KMS-11 (cell line): ENCODE results near the gene PAK5.

Source experiments
- H2AFZ ChIP-seq: fragments of 200-600 bp; sonication (generic); 2 replicates; pipeline ENCODE4 v1.6.1; 2016; ENCODE audit warnings: antibody characterized with exemption, mixed run types, low read depth
- H3K27ac ChIP-seq: fragments of 200-600 bp; sonication (generic); 2 replicates; pipeline ENCODE4 v1.6.1; 2016; ENCODE audit warnings: mild to moderate bottlenecking, mixed run types
- H3K27me3 ChIP-seq: fragments of 200-600 bp; sonication (generic); 2 replicates; pipeline ENCODE4 v1.6.1; 2017; ENCODE audit warnings: mild to moderate bottlenecking, low read depth, mixed run types, moderate library complexity; ENCODE audit not compliant: insufficient read depth
- H3K36me3 ChIP-seq: fragments of 200-600 bp; sonication (generic); 2 replicates; pipeline ENCODE4 v1.6.1; 2017; ENCODE audit warnings: mild to moderate bottlenecking, mixed run types; ENCODE audit not compliant: insufficient read depth
- H3K4me1 ChIP-seq: fragments of 200-600 bp; sonication (generic); 2 replicates; pipeline ENCODE4 v1.6.1; 2016; ENCODE audit warnings: mild to moderate bottlenecking, low read depth, mixed run types; ENCODE audit not compliant: poor library complexity, severe bottlenecking
- H3K4me2 ChIP-seq: fragments of 200-600 bp; sonication (generic); 2 replicates; pipeline ENCODE4 v1.7.0; 2016; ENCODE audit warnings: mild to moderate bottlenecking, mixed run types
- H3K4me3 ChIP-seq: fragments of 200-600 bp; sonication (generic); IDR thresholded peaks from 2 replicates; pipeline ENCODE4 v1.6.1; 2017; ENCODE audit warnings: low read depth, low read length, mixed read lengths; ENCODE audit not compliant: insufficient read depth
- H3K79me2 ChIP-seq: fragments of 200-600 bp; sonication (generic); 2 replicates; pipeline ENCODE4 v1.6.1; 2016; ENCODE audit warnings: low read depth, mixed run types; ENCODE audit not compliant: insufficient read depth
- H3K9ac ChIP-seq: fragments of 200-600 bp; sonication (generic); 2 replicates; pipeline ENCODE4 v1.6.1; 2016; ENCODE audit warnings: mild to moderate bottlenecking, mixed run types
- H4K20me1 ChIP-seq: fragments of 200-600 bp; sonication (generic); 2 replicates; pipeline ENCODE4 v1.6.1; 2016; ENCODE audit warnings: mild to moderate bottlenecking, mixed run types; ENCODE audit not compliant: insufficient read depth
- TF ChIP-seq, protein P1 (sequence below): fragments of 200-600 bp; sonication (generic); conservative IDR thresholded peaks from 2 replicates; pipeline ENCODE4 v1.6.1; 2017; ENCODE audit warnings: low read depth, mild to moderate bottlenecking, antibody characterized with exemption, low read length, moderate library complexity, mixed read lengths

Gene PAK5

GRCh38 chr20:9571783-9572182 is 267.1 kb downstream of the PAK5 start:
- no peak overlapping the region for H3K27ac ChIP-seq
- no peaks in the 10 kb centered on the region for H4K20me1 ChIP-seq
- H3K4me2 ChIP-seq, result no peak overlapping the region
- no peak overlapping the region for H2AFZ ChIP-seq
- no peaks in the 10 kb centered on the region for H3K27me3 ChIP-seq
- H3K9ac ChIP-seq, result no peak overlapping the region
- H3K36me3 ChIP-seq, result no peaks in the 10 kb centered on the region
- TF ChIP-seq, protein P1, sequence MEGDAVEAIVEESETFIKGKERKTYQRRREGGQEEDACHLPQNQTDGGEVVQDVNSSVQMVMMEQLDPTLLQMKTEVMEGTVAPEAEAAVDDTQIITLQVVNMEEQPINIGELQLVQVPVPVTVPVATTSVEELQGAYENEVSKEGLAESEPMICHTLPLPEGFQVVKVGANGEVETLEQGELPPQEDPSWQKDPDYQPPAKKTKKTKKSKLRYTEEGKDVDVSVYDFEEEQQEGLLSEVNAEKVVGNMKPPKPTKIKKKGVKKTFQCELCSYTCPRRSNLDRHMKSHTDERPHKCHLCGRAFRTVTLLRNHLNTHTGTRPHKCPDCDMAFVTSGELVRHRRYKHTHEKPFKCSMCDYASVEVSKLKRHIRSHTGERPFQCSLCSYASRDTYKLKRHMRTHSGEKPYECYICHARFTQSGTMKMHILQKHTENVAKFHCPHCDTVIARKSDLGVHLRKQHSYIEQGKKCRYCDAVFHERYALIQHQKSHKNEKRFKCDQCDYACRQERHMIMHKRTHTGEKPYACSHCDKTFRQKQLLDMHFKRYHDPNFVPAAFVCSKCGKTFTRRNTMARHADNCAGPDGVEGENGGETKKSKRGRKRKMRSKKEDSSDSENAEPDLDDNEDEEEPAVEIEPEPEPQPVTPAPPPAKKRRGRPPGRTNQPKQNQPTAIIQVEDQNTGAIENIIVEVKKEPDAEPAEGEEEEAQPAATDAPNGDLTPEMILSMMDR, result no peak
- no peaks in the 10 kb centered on the region for H3K79me2 ChIP-seq
- H3K4me1 ChIP-seq, result no peaks in the 10 kb centered on the region
- no peak overlapping the region for H3K4me3 ChIP-seq

- Histone ChIP-seq H3K9ac (no peak overlapping the region), H3K4me3 (no peak overlapping the region), H3K36me3 (no peaks in the 10 kb centered on the region), H3K27me3 (no peaks in the 10 kb centered on the region), H3K79me2 (no peaks in the 10 kb centered on the region), H3K4me1 (no peaks in the 10 kb centered on the region), H4K20me1 (no peaks in the 10 kb centered on the region), H3K27ac (no peak overlapping the region), H2AFZ (no peak overlapping the region), H3K4me2 (no peak overlapping the region)
- TF ChIP-seq, protein P1, result no peak
Observed at GRCh38 chr20:9570612-9571011, 268.3 kb downstream of the PAK5 start.

DNA sequence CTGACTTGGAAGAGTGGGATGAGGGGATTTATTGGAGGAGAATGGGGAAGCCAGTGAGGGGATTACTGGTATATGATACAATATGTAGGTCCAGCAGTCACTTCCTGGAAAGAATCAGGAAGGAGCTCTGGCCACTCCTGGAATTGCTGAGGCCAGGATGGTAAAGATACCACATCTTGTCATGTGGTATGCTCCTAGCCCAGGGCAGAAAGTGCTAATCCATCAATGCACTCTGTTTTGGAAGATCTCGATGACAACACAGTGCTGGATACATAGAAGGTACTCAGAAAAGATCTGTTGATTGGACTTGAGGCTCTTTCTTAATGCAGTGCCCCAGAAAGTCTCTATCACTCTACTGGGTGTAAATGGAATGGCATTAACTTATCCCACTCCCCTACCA is 271.9 kb downstream of the PAK5 start:
- no peaks in the 10 kb centered on the region for H3K27me3 ChIP-seq

DNA sequence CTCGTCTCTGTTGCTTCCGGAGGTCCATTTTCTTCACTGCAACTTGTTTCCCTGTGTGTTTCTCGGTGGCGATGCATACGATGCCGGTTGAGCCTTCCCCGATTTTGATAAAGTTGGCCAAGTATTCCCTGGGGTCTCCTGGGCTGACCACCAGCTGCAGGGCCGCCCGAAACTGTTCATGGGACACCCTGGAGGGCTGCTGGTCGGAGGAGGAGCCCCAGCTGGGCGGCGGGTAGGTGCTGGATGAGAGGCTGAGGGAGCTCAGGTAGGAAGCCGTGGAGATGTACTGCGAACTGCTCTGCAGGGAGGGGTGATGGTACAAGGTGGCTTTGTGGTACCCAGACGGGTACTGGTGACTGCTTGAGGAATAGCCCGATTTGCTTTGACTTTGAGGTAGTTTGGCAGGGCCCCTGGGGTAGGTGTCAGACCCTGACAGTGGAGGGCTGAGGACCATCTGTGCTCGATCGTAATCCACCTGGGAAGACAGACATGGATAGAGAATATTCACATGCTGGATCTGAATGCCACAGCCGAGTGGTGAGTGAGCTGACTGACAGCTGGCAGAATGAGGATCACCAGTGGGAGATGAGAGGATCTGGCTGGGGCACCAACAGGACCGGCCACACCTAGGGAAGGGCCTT is 272.8 kb downstream of the PAK5 start:
- H3K27me3 ChIP-seq, result no peaks in the 10 kb centered on the region
- no peaks in the 10 kb centered on the region for H3K79me2 ChIP-seq
- no peaks in the 10 kb centered on the region for H3K4me1 ChIP-seq
- no peaks in the 10 kb centered on the region for H4K20me1 ChIP-seq
- no peaks in the 10 kb centered on the region for H3K36me3 ChIP-seq
- TF ChIP-seq, protein P1, result no peak
- no peak overlapping the region for H3K4me3 ChIP-seq
- H3K4me2 ChIP-seq, result no peak overlapping the region
- no peak overlapping the region for H2AFZ ChIP-seq
- H3K27ac ChIP-seq, result no peak overlapping the region
- no peak overlapping the region for H3K9ac ChIP-seq

More for the DNA sequence above, 271.9 kb downstream of the PAK5 start:
- no peak overlapping the region for H3K4me3 ChIP-seq
- H3K9ac ChIP-seq, result no peak overlapping the region
- H4K20me1 ChIP-seq, result no peaks in the 10 kb centered on the region
- H3K27ac ChIP-seq, result no peak overlapping the region
- H3K36me3 ChIP-seq, result no peaks in the 10 kb centered on the region
- H3K4me2 ChIP-seq, result no peak overlapping the region
- no peaks in the 10 kb centered on the region for H3K4me1 ChIP-seq
- TF ChIP-seq, protein P1, result no peak
- H3K79me2 ChIP-seq, result no peaks in the 10 kb centered on the region
- H2AFZ ChIP-seq, result no peak overlapping the region
